Smooth muscle cell of the brain vasculature (primary cell): ENCODE data around the gene TYW1.
"Not testable (repeated sequence)": the region's sequence is repeated elsewhere in the genome, so short reads cannot be mapped to it uniquely, and the experiment has no call there.

Experiments
- DNase-seq: peaks from one replicate; pipeline ENCODE4 v3.0.0-alpha.2; 2012; ENCODE audit warnings: low read depth, low spot score

Gene TYW1

DNA sequence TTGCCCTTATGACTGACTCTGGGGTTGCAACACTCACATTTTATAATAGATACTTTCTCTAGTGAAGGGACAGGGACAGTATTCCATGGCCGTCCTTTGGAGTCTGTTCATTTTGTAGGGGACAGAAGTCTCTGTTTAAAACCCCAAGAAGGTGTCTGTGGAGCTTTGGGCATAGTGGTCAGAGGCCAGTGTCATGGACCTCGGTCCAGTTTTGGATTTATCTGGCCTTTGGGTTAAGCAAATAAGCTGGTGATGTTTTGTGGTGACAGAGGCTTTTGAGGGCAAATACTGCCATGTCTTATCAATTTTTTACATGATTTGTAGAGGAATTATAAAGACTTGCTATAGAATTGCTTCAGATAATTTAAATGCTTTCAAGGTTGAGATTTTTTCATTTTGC is 50.2 kb downstream of the TYW1 start:
- DNase-seq: not testable (repeated sequence)

DNA sequence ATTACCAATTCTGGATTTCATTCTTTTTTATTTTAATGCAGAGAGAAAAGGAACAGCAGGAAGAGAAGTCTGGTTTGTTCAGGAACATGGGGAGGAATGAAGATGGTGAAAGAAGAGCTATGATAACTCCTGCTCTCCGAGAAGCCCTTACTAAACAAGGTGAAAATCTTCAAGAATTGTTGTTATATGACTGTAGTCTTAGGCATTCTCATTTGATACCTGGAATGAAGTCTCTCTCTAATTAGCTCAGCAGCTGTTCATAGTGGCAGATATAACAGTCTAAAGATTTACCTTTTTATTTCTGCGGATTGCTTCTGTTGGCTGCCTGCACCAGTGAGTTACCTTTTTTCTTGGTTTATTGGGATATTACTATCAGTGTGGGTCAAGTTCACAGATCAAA is 53.3 kb downstream of the TYW1 start:
- DNase-seq: not testable (repeated sequence)

DNA sequence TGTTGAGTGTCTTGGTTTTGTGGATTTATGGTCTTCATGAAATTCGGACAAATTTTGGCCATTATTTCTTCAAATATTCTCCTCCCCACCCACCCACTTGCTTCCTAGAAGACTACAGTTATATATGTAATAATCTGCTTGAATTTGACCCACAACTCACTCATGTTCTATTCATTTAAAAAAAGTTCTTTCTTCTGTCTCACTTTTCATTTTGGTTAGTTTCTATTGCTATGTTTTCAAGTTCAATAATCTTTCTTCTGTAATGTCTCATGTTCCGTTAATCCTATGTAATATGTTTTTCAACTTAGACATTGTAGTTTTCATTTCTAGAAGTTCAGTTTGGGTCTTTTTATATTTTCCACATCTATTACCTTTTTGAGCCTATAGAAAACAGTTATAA is 55.5 kb downstream of the TYW1 start:
- DNase-seq: not testable (repeated sequence)

DNA sequence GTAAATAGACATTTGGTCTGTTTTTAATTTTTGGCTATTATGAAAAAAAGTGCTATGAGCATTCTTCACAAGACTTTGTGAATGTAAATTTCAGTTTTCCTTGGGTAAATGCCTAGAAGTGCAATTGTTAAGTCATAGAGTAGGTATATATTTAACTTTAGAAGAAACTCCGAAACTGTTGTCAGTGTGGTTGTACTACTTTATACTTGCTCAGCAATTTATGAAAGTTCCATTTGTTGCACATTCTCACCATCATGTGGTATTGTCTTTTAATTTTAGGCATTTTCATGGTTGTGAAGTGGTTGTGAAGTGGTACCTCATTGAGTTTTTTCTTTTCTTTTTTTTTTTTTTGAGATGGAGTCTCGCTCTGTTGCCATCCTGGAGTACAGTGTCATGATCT is 60.0 kb downstream of the TYW1 start:
- DNase-seq: no peak

DNA sequence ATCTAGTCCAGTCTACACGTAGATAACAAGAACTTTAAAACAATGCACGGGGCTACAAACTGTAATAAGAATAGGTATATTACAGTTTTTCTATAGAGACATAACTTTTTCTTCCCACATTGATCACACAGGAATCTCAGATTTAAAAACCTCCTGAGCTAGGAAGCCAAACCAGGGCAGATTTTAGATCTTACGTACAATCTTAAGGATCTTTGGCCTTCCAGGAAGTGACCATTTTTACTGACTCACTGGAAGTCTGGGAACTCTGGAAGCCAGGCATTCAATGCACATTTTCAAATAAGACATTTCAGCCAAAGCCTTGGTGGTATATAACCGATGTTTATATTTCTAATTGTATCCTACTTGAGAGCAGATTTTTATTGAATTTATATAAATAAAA is 64.7 kb downstream of the TYW1 start:
- not testable (repeated sequence) for DNase-seq

DNA sequence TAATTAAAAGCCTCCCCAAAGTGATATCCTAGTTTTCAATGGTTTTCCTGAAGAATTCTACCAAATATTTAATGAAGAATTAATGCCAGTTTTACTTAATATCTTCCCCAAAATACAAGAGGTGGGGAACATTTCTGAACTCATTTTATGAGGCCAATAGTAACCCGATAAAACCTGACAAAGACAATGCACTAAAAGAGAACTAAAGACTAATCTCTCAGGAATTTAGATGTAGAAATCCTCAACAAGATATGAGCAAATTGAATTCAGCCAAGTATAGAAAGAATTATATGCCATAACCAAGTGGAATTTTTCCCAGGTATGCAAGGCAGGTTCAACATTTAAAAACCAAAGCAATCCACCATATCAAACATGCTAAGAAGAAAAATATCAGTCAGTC is 66.2 kb downstream of the TYW1 start:
- DNase-seq: not testable (repeated sequence)

DNA sequence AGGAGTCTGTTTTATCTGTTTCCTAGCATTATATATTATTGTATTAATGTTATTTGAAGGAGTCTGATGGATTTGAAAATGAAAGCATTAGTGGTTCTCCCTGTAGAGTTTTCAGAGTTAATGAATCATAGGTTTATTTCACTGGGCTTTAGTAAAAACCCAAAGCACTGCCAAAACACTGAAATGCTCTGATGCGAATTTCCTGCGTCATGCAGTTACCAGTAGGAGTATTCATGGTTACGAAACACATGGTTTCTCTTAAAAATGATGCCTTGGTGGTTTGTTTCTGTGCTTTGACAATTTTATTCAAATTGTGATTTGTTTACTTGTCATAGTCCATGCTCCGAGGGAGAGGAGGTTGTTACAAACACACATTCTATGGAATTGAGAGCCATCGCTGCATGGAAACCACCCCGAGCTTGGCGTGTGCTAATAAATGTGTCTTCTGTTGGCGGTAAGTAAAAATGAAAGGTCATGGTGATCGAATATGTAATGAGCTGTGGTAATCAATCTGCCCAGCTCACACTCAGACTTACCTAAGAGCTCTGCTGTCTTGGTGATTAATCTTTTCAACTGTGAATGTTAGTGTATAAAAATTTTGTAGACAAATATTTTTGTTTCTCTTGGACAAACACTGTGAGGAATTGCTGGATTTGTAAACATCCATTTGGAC is 70.5 kb downstream of the TYW1 start:
- not testable (repeated sequence) for DNase-seq

DNA sequence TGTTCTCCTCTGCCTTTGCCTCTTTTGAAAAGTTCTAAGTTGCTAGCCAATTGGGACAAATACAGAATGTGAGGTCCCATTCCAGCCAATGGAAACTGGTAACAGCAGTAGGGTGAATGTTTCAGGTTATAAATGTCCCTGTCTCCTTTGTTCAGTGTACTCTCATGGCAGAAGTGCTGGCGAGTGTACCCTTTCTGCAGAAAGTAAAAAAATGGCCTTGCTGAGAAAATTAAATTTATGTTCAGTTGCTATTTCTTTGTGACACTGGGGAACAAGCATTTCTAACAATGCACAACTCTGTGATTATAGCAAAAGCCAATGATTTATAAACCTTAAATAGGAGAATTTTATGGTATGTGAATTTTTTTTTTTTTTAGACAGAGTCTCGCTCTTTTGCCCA is 79.5 kb downstream of the TYW1 start:
- DNase-seq: not testable (repeated sequence)

DNA sequence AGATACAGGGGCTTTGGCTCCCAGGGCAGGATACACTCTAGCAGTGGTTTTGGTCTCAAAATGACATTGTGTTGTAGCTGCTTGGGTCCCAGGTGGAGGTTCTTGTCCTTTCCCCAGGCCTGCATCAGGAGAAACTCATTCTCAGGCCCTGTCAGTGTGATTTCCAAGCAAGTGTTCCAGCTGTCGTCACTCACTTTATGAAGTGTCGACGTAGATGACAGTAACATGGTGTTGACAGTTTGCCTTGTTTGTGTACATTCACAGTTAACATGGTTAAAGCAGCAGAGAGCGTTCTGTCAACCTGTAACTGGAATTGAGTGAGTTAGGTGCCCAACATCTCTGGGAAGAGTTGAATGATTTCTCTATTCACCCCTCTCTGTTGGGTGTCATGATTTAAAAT is 86.2 kb downstream of the TYW1 start:
- not testable (repeated sequence) for DNase-seq

DNA sequence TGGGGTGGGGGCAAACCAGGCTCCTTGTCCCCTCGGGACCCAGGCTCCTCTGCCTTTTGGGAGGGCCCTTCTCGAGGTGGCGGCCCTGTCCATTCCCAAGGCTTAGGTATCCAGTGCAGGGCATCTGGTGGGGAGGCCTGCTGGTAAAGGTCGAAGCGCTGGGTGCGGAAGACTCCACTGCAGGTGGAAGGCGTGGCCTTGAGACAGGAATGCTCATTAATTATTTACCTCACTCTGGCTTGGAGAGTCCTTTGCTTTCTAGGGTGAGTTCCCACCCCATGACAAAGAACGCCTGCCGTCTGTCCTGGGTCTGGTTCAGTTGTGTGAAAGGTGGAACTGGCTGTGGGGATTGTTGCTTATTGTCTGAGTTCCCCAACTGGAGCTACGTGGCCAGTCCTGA is 92.6 kb downstream of the TYW1 start:
- DNase-seq: not testable (repeated sequence)

DNA sequence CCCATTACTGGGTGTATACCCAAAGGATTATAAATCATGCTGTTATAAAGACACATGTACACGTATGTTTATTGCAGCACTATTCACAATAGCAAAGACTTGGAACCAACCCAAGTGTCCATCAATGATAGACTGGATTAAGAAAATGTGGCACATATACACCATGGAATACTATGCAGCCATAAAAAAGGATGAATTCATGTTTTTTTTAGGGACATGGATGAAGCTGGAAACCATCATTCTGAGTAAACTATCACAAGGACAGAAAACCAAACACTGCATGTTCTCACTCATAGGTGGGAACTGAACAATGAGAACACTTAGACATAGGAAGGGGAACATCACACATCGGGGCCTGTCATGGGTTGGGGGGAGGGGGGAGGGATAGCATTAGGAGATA is 94.4 kb downstream of the TYW1 start:
- not testable (repeated sequence) for DNase-seq

DNA sequence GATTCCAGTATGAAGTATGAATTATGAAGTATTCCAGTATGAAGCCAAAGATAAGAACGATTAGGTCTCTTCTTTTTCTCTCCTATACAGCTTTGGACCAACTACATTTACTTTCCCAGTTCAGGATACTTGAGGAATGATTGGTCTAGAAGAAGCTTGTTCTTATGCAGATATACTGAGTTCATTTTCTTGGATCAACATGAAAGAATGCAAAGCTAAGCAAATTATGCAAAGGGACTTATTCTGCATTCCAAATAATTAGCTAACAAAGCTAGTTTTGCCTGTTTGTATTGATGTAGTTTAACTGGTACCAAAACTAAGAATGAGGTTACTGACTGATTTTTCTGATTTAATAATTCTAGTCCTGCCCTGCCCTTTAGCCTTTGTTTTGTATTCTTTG is 101.4 kb downstream of the TYW1 start:
- not testable (repeated sequence) for DNase-seq

DNA sequence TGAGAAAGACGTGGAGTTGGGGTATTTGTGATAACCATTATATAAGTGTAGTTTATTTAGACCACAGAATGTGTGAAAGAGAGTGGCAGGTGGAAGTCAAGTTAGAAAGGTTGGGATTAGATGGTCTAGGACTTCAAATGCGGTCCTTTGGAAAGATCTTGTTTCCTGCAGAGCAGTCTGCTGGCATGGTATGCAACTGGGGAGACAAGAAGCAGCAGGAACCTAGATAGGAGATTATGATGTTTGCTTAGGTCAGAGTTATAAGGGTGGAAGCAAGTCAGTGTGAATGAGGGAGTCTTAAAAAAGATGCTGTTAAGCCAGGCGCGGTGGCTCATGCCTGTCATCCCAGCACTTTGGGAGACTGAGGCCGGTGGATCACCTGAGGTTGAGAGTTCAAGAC is 102.8 kb downstream of the TYW1 start:
- DNase-seq: not testable (repeated sequence)

DNA sequence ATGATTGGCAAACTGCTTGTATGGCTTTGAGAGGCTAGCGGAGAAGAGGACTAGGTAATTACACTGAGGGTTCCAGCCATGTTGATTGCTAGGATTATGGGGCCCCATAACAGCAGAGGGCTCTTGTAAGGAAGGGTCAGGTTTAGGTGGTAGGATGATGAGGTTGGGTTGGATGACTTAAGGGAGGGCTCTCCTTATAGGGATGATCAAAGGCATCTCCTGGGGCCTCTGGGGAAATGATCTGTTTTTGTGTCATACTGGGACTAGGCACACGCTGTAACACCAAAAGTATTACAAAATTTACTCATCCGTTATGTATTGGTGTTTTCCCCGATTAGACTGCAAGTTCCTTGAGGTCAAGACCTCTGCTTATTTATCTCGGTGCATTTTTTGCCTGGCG is 103.4 kb downstream of the TYW1 start:
- DNase-seq: not testable (repeated sequence)

DNA sequence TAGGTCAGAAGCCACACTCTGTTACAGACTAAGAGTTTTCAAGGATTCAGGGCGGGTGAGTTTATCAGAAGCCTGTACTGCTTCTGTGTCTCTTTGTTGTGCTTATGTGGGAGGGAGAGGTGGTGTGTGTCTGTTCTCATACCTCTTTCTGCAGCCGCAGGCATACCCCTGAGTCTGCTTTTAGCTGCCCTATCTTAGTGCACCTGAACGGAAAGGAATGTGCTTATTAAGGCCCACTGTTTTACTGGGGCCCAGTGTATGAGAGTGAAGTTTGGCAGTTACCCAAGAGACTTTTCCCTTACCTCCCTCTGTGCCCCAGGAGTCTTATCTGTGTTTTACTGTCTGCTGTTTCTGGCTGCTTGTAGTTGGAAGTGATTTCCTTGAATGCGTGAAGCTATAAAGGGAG is 104.3 kb downstream of the TYW1 start:
- no peak for DNase-seq

DNA sequence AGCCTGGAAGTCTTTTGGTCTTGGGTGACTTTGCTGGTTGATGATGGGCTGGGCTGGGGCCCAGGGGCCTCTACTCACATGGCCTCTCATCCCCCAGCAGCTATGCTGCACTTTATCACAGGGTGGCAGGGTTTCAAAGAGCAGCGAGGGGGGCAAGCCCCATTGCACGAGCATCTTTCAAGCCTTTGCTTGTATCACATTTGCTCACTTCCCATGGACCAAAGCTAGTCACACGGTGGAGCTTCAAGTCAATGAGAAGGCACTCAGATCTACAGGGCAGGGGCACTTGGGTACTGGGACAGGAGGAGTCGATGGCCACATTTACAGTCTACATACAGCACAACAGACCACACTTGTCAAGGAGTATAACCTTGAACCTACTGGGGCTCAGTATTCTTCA is 108.3 kb downstream of the TYW1 start:
- not testable (repeated sequence) for DNase-seq

DNA sequence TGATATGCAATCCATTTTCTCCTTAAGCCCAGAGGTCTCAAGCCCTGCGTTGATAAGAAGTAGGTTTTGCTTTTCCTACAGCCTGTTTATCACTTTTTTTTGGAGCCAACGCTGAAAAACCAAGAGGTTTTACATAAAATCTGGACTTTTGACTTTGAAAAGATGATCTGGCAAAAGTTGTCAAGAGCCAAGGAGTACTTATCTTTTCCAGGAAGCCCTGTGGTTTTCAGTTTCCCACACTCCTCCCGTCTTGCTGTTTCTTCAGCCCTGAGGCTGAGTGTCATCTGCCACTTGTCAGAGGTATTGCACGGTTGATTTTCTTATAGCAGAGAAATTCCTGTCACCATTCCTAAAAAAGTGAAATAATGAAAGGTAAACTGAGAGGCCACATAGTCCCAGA is 108.7 kb downstream of the TYW1 start:
- no peak for DNase-seq

DNA sequence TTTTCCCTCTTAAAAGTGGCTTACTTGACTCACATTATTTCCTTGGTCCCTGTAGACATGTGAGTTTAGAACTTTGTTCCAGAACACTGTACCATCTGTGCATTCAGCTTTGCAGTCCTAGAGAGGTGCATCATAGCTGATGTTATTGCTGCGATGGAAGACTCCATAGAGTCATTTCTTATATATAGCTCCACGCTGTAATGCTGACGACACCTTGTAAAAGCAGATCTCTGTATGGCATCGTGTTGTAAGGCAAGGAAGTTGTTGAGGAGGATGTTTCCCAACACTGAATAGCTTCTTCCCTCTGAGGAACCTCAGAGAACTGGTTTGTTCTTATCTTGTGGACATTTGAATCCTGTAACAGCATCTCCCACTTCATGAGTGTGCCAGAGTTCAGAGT is 109.6 kb downstream of the TYW1 start:
- not testable (repeated sequence) for DNase-seq

DNA sequence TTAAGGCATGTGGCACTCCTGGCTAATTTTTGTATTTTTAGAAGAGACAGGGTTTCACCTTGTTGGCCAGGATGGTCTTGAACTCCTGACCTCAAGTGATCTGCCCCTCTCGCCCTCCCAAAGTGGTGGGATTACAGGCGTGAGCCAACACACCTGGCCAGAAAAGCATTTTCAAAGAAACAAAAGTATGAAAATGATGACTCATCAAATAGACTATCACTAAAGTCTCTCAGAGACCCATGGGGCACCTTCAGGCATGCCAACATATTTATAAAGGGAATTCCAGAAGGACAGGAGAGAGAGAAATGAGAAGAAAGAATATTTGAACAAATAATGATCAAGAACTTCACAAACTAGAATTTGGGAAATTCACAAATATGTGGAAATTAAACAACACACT is 114.7 kb downstream of the TYW1 start:
- DNase-seq: not testable (repeated sequence)

DNA sequence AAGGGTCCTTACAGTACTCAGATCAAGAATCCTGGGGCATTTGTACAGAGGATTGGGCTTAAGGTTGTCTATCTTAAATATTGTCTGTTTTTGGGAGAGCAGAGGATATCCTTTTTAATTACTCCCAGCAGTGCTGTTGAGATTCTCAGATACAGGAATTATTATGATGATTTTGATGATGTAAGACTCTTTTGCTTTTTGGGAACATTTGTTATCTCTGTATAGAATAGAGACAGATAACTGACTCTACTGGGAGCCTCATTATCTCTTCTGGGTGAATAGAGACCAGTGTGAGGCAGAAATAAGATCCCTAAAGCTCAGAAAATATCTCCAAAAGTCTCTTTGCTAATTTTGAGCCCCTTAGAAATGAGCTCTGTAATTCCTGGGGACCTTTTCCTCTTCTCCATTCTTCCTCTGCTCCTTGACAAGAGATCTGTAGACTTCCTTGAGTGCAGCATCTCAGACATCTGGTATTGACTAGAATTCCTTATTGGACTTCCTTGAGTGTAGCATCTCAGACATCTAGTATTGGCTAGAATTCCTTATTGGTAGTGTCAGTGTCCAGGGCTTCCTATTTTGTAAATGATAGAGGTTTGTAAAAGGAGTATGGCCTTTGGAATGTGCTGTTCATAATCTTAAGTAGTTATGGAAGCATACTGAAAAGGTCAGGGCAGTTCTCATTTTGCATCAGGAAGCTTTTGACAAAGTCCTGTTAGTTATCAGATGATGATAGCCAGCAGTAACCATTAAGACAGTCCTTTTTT is 118.0 kb downstream of the TYW1 start:
- DNase-seq: not testable (repeated sequence)

DNA sequence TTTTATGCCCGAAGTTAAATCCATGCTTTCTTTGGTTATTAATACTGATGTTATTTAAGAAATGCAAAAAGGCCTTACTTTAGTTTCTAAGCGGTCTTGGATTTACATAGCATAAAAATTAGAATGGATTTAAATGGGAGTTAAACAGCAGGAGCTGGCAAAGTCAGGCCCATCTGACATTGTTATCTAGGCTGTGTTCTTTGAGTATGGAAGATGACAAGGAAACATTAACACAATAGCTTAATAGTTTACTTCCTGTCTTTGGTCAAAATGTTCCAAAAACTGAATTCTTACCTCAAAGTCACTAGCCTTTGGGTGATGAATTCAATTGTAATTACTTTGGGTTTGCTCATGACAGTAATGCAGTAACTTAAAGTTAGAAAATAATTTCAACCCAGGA is 123.9 kb downstream of the TYW1 start:
- not testable (repeated sequence) for DNase-seq

DNA sequence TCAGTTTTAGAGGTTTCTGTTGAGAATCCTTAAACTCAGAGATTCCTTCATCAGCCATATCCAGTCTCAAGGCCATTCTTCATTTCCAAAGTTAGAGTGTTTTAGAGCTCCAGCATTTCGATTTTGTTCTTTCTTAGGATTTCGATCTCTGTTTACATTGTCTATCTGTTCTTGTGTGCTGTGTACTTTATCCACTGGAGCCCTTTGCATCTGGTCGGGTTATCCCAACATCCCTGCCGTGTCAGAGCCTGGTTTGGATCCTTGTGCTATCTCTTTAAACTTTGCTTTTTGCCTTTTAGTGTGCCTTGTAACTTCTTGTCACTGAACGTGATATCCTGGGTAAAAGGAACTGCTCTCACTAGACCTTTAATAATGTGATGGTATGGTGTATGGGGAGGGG is 131.6 kb downstream of the TYW1 start:
- not testable (repeated sequence) for DNase-seq

DNA sequence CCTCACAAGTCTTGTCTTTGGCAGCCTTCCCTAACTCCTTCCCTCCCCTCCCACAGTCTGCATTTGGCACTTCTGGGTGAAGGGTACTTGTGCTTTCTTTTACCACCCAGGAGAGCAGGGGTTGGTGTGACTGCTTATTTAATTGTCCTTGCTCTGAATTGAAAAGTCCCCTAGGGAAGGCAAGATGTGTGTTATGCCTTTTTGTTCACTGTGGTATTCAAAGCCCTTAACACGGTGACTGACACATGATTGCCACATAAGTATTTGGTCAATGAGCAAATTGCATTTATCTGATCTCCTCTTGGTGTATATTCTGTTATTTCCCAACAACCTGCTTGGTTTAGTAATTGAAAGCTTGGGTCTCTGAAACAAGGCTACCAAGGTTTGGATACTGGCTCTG is 134.1 kb downstream of the TYW1 start:
- DNase-seq: not testable (repeated sequence)
